Vagina (tissue), 2 donors: ENCODE data around the gene NOTCH4.

Source experiments
- POLR2A ChIP-seq, 2 donors: fragments of 450-650 bp; IDR thresholded peaks; one replicate each; pipeline ENCODE4 v1.6.1; 2017; ENCODE audit warnings: antibody characterized with exemption in 2 of 2, mild to moderate bottlenecking in 2 of 2, moderate library complexity in 2 of 2
- POLR2AphosphoS5 ChIP-seq, 2 donors: sonication (generic); formaldehyde crosslinking; IDR thresholded peaks; one replicate each; pipeline ENCODE4 v1.9.0; 2017; ENCODE audit warnings: antibody characterized with exemption in 2 of 2, mild to moderate bottlenecking in 2 of 2, low read depth in 1 of 2; ENCODE audit not compliant: insufficient read depth in 1 of 2
- TF ChIP-seq, protein P1 (sequence below), 3 experiments: fragments of 450-650 bp in 2 of 3; fragments of 200-600 bp in 1 of 3; sonication (generic) in 1 of 3; IDR thresholded peaks; one replicate each; pipeline ENCODE4 v1.5.1; 2017 to 2019; ENCODE audit warnings: antibody characterized with exemption in 3 of 3, mild to moderate bottlenecking in 2 of 3, moderate library complexity in 2 of 3

DNA sequence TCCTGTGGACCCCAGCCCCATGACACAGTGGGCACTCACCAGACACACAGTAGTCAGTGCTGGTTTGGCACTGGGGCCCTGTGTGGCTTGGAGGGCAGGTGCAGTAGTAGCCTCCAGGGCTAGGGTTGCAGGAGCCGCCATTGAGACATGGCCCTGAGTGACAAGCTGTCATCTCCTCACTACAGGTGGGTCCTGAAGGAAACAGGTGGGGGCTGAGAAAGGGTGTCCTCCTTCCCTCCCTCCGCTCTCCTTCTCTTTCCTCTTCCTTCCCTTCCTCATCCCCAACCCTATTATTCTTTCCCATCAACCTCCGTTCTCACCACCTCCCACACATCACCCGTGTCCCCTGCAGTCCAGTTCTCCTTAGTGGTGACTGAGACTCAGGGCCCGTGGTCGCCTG is 10.2 kb downstream of the NOTCH4 start:
- TF ChIP-seq, protein P1, sequence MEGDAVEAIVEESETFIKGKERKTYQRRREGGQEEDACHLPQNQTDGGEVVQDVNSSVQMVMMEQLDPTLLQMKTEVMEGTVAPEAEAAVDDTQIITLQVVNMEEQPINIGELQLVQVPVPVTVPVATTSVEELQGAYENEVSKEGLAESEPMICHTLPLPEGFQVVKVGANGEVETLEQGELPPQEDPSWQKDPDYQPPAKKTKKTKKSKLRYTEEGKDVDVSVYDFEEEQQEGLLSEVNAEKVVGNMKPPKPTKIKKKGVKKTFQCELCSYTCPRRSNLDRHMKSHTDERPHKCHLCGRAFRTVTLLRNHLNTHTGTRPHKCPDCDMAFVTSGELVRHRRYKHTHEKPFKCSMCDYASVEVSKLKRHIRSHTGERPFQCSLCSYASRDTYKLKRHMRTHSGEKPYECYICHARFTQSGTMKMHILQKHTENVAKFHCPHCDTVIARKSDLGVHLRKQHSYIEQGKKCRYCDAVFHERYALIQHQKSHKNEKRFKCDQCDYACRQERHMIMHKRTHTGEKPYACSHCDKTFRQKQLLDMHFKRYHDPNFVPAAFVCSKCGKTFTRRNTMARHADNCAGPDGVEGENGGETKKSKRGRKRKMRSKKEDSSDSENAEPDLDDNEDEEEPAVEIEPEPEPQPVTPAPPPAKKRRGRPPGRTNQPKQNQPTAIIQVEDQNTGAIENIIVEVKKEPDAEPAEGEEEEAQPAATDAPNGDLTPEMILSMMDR (IDR thresholded peaks at IDR 0.05) = no peak
- TF ChIP-seq POLR2A (IDR thresholded peaks at IDR 0.05) (no peak), POLR2AphosphoS5 (IDR thresholded peaks at IDR 0.05; ENCODE audit: insufficient read depth in 1 of 2, low read depth in 1 of 2) (no peak)
